Stimulated activated CD4-positive, alpha-beta T cell treated with anti-CD3 and anti-CD28 coated beads, Interleukin-15, amount 100 ng/mL, for 24 hours (primary cell): ENCODE measurements around the gene REXO5.
"Not testable (repeated sequence)": the region's sequence is repeated elsewhere in the genome, so short reads cannot be mapped to it uniquely, and the experiment has no call there.

Source experiments
- DNase-seq: peaks from one replicate; pipeline ENCODE4 v3.0.0-alpha.2; 2020

Gene REXO5

DNA sequence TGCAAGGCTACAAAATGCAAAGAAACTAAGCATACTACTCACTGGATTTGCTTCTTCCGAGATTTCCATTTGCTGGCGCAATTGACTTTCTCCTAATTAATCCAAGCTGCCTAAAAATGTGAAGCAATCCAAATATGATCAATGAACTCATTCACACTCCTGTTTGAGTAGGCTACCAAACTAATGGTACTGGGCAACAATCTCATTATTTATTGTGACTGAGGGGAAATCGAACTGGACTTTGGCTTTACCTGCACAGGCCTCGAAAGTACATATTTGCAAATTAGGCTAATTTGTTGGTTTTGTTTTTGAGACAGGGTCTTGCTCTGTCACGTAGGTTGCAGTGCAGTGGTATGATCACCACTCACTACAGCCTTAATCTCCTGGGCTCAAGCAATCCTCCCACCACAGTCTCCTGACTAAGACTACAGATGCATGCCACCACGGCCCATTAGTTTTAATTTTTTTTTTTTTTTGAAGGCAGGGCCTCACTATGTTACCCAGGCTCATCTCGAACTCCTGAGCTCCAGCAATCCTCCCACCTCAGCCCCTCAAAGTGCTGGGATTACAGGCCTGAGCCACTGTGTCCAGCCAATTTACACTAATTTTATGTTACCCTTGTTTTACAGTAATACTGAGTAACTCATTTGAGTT is 2.6 kb upstream of the REXO5 start:
- DNase-seq, result no peak

DNA sequence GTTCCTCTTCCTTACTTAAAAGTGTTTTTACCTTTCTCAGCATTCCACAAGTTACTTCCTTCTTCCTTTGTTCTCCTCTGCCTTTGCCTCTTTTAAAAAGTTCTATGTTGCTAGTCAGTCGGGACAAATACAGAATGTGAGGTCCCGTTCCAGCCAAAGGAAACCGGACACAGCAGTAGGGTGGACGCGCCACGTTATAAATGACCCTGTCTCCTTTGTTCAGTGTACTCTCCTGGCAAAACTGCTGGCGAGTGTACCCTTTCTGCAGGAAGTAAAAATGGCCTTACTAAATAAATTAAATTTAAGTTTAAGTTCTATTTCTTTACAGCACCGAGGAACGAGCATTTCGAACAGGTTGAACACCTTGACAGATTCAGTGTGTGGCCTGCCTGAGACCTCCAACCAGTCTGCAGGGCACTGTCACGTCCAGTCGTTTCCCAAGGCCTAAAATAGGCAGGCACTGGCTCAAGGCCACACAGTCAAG is 601 bp upstream of the REXO5 start:
- DNase-seq, result not testable (repeated sequence)

- no peak for DNase-seq
Observed at GRCh38 chr16:20807862-20808261, 1.5 kb downstream of the REXO5 start.

DNA sequence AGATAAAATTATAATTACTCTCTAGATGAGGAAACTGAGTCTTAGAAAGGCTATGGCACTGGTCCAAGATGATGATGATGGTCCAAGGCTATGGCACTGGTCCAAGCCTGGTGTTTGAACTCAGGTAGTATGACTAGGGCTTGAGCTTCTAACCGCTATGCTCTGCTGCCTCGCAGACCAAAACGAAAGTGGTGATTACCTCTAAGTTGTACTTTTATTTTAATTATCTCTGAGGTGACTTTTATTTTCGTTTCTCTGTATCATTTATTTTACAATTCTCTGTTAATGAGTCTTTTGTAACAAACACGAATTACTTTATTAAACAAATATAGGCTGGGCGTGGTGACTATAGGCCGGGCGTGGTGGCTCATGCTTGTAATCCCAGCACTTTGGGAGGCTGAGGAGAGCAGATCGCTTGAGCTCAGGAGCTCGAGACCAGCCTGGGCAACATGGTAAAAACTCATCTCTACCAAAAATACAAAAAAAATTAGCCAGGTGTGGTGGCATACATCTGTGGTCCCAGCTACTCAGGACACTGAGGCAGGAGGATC is 5.6 kb downstream of the REXO5 start:
- no peak for DNase-seq

DNA sequence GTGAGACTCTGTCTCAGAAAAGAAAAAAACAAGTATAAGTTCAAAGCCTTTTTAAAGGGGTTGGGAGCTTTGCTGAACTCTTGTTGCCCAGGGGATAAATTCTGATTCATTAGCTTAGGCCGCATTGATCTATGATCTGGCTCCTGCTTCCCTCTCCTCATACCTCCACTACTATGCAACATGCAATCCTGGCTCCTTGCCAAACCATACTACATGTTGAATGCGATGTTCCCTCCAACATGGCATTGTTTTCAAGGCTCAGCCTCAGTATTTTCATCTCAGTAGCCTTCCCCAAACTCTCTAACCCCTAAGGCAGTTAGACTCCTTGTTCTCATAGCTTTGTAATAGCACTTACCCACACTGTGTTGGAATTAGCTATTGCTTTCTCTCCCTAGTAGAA is 6.2 kb downstream of the REXO5 start:
- DNase-seq, result no peak

DNA sequence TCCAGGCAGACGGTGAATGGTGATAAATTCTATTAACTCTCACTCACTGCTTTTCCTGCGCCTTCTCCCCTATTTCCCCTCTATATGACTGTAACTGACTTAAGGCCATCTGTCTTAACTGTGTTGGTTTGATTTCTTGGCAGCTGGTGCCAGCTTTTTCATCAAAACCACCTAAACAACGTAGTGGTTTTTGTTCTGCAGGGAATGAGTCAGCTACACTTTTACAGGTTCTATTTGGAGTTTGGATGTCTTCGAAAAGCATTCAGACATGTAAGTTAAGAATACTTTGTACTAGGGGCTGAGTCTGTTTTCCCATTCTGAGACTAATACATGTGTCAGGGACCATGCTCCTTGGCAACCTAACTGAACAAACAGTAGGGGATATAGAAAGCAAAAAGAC is 8.5 kb downstream of the REXO5 start:
- DNase-seq, result no peak

- no peak for DNase-seq
Observed at GRCh38 chr16:20818929-20819585, 12.7 kb downstream of the REXO5 start.

DNA sequence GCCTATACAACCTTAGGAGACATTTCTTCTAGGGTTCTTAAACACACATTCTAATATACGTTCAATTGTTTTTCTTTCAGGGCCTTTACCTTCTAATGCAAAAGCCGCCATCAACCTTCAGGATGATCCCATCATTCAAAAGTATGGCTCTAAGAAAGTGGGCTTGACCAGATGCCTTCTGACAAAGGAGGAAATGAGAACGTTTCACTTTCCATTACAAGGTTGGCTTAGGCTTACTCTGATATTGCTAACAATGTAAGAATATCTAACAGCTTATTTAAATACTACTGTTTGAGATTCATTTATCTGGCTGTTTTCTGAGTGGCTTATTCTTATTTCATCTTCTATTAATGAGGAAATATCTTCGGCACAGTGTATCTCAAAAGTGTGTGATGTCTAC is 15.4 kb downstream of the REXO5 start:
- no peak for DNase-seq

DNA sequence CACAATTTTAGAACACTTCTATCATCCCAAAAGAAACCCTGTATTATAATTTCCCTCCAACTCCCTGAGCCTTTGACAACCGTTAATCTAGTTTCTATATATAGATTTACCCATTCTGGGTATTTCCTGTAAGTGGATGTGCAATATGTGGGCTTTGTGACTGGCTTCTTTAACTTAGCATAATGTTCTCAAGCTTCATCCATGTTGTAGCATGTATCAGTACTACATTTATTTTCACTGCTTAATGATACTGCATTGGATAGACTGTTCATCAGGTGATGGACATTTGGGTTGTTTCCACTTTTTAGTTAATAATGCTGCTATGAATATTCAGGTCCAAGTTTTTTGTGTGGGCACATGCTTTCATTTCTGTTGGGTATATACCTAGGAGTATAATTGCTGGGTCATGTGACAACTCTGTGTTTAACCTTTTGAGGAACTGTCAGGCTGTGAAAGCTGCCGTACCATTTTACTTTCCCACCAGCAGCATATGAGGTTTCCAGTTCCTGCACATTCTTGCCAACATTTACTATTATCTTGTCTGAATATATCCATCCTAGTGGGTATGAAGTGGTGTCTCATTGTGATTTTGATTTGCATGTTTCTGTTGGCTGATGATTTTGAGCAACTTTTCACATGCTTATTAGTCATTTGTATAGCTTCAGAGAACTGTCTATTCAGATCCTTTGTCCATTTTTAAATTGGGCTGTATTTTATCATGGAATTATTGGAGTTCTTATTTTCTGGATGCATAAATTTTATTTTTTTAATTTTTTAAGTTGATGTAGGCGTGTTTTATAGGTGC is 16.4 kb downstream of the REXO5 start:
- DNase-seq, result no peak

- DNase-seq, result no peak
Observed at GRCh38 chr16:20826039-20826566, 19.8 kb downstream of the REXO5 start.

DNA sequence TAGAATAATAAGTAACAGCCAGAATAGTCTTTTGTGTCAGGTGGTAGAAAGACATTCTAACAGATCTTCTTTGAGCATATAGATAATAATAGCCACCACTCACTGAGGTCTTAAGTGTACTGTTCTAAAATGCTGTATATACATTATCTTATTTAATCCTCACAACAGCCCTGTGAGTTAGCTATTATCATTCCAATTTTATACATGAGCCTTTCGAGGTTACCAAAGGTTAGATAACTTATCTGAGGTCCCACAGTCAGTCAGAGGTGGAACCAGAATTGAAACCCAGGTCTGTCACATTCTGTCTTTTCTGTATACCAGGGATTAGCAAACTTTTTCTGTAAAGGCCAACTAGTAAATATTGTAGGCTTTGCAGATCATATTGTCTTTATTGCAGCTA is 23.2 kb downstream of the REXO5 start:
- DNase-seq, result no peak

GRCh38 chr16:20830372-20830771 is 24.0 kb downstream of the REXO5 start:
- DNase-seq, result no peak

DNA sequence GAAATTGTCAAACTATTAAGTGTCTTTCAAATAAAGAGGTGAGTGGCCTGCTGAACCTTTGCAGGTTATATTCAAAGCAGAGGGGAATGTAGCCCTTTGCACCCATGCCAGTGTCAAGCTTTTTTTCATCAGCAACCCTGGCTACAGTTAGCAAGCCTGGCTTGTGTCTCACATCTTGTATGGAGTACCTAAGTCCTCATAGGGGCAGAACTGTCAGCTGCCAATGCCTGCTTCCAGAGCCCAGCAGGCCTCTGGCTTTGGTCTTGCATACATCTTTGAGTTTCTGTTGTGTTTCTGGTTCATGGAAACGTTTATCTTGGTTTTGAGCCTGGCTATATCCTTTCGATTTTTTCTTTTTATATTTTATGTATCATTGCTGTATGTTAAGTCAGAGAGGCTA is 26.8 kb downstream of the REXO5 start:
- DNase-seq, result no peak

DNA sequence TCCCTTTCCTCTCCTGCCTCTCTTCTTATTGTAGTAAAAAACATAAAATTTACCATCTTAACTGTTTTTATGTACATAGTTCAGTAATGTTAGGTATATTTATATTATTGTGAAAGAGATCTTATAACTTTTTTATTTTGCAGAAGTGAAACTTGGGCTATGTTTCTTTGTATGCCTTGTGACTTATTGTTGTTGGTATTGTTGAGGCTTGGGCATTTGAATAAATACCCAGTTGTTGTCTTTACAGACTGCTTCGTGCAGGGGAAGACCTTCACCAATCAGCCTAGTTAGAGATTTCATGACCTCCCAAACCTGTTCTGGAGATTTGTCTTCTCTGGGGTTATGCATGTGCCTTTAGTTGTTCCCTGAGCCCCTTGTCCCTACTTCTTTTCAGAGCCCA is 31.9 kb downstream of the REXO5 start:
- DNase-seq, result no peak

- no peak for DNase-seq
Observed at GRCh38 chr16:20839504-20839903, 33.2 kb downstream of the REXO5 start.

GRCh38 chr16:20844054-20844453 is 37.7 kb downstream of the REXO5 start:
- DNase-seq, result no peak

- DNase-seq, result peak; percentile 27
Observed at GRCh38 chr16:20844588-20844987, 38.3 kb downstream of the REXO5 start.

GRCh38 chr16:20846030-20846429 is 39.7 kb downstream of the REXO5 start:
- DNase-seq, result no peak

GRCh38 chr16:20846551-20846950 is 40.2 kb downstream of the REXO5 start:
- no peak for DNase-seq

GRCh38 chr16:20847550-20847949 is 41.2 kb downstream of the REXO5 start:
- no peak for DNase-seq

DNA sequence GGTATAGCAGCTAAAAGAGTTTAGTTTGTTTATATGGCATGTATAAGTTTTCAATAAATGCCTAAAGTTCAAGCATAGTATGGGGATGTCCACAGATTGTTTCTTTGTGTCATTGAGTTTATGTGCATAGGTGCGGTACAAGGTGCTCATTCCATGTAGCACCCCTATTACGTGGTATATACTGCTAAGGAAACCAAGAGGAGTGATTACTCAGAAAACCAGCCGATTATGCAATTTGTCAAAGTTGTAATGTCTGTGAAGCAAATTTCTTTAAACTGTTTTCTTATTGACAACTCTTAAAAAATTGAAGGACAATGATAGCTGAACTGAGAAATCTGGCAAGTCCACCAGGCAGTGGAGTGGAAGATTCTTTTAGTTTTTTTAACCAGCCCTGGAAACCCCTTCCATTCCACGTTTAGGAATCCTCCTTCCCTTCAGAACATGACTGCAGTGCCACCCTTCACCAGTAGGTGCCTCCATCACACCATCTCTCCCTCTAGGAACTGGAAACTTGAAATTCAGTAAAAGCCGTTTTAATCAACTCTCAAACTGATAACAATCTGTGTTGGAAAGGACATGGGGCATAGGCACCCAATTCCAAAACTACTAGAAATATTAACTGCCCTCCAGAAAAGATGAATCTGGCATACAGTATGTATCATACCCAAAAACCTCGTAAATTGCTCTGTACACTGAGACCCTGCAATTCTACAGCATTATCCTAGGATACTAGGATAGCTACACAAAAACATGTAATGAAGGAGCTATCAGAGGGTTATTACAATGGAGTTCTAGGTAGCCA is 43.5 kb downstream of the REXO5 start:
- peak; percentile 69 for DNase-seq

- no peak for DNase-seq
Observed at GRCh38 chr16:20850981-20851380, 44.7 kb downstream of the REXO5 start.

DNA sequence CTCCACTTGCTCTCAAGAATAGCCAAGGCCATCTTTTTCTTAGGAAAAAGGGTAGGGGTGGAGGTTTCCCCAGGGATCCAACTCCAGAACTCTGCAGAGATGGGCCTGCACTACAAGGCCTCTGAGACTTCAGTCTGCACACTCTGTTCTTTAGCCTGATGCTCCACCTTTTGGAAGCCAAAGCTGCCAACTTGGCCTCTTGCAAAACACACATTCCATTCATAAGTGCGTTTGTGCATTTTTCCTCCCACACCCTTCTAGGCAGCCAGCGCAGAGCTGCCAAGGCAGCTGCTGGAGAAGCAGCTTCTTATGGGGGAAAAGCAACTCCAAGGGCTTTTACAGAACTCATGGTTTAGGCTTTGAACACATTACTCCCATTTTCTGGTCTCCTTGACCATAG is 45.3 kb downstream of the REXO5 start:
- DNase-seq, result no peak
